ENCODE measurements around the gene HNMT.
"Not testable (repeated sequence)": the region's sequence is repeated elsewhere in the genome, so short reads cannot be mapped to it uniquely, and the experiment has no call there.

Gene HNMT

DNA sequence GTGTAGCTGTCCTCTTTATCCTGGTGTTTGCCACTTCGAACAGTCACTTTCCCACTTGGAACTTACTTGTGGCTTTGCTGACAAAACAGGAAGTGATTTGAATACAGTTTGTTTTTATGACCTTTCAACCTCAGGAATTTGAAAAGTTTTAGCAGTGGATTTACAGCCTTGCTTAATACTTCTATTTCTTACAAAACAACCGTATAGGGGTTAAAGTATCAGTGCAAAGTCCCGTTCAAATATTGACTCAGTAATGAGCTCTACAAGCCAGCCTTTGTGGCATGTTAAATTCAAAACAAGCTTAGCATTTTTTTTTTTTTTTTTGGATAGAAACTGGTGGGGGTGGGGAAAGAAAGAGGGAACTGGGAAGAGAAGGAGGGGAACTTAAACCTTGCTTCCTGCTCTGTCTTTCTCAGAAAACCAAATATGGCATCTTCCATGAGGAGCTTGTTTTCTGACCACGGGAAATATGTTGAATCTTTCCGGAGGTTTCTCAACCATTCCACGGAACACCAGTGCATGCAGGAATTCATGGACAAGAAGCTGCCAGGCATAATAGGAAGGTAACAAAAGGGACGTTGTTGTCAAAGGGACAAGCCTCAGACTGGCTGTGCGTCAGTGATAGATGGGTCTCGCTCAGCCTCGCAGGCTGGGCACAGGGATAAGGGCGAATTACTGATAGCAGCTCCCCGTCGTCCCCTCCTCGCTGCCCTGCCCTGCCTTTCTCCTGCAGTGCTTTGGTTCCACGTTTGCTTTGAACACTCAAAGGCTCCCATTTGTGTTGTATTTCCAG lies at the start of gene HNMT:
Gene HNMT, plus strand, starts transcription at position 408 of the 793 bp plus-strand sequence. Its CDS starts 19 bp downstream, at position 427.
- no peak for DNase-seq

DNA sequence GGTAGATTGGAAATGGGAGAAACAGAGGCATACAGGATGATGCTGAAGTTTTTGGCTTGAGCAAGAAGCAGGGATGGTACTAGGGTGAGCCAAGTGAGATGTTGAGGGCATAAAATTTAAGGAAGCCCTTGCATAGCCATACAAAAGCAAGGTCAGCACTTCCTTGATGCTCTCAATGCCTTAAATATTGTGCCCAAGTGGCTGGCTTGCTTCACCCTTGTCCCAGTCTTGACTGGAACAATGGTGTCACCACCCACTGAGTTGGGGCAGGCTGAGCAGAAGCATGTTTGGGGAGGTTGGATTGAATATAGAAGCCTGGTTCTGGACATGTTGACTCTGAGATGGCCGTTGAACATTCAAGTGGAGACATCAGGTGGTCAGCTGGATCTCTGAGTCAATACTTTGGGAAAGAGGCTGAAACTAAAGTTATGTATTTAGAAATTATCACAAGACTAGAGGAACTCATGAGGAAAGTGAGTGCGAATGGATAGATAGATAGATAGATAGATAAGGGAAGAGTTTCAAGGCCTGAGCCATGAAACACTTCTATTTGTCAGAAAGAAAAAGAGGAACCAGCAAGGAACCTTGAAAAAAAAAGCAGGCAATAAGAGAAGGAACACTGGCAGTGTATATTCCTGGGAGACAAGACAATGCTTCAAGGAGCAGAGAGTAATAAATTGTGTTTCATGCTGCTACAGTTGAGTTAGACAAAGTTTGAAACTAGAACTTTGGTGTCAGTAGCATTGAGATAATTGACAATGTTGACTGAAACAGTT lies 43.0 kb upstream of the HNMT start:
- no peak for DNase-seq

GRCh38 chr2:137922171-137922570 lies 42.1 kb upstream of the HNMT start:
- DNase-seq = not testable (repeated sequence)

DNA sequence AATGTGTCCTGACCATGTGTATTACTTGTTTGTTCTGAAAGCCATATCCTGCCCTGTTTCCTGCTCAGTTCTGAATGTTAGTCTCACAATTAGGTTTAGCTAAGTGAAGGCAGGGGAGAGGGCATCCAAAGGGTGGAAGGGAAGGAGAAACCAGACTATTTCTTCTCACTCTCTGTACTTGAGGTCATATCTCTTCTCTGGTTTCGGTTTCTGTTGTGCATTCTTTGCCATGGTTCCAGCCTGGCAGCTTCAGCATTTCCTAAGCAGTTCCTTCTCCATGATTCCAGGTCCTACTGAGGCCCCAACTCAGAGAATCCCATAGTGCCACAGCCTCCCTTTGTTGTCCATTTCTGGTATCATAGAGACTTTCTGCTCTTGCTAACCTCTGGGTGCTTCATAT lies 40.3 kb upstream of the HNMT start:
- DNase-seq = no peak

DNA sequence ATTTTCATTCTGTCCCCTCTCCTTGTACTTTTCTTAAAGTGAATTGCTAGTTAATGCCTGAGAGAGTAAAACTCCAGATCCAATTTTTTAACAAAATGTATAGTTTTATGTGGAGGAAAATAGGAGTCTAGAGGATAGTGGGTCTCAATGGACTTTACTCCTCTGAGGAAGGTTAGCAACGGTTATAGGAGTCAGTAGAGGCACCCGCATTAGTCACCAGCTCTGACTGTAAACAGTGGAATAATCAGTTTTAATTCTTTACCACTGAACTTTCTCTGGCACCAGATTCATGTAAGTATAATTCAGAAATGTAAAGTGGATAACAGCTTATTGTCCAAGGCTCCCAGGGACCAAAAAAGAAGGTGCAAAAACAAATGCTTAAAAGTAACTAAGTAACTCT lies 38.7 kb upstream of the HNMT start:
- no peak for DNase-seq

- DNase-seq = no peak
Observed at GRCh38 chr2:137927846-137928245, 36.4 kb upstream of the HNMT start.

GRCh38 chr2:137928547-137929518 lies 35.4 kb upstream of the HNMT start:
- no peak for DNase-seq

DNA sequence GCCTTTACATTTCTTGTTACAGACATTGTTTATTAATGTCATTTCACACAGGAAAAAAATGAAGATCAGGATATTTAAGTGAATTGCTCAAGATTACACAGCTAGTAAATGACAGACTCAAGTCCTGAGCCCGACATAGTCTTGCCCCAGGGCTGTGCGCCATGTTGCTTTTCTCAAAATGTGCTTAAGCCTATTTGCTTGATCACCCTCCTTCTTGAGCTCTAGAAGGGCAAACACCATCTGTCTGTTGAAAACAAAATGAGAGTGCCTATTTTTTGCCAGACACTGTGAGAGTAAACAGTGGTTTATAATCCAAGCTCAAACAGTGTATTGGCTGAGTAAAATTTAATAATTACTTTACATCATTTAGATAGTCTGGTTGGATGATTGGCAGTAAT lies 34.8 kb upstream of the HNMT start:
- DNase-seq = peak; percentile 90

- peak; percentile 19 for DNase-seq
Observed at GRCh38 chr2:137930146-137930545, 34.1 kb upstream of the HNMT start.

GRCh38 chr2:137935591-137935990 lies 28.7 kb upstream of the HNMT start:
- DNase-seq = no peak

GRCh38 chr2:137937246-137937645 lies 27.0 kb upstream of the HNMT start:
- no peak for DNase-seq

DNA sequence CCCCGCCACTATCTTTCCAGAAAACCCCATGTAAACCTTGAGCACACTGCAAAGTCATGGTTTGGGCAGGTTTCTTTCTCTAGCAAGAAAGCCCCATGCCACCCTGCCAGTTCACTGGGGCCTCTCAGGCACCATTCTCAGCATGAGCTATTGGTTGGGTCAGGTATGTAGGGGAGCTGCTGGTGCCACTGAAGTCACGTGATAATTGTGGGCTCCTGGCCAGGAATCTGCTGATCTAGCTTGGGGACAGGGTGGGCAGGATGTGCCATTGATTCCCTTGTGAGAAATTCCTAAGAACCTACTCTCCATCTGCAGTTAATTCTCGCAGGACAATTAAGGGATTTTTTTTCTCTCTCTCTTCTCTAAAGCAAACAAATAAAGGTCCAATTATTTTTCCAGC lies 26.5 kb upstream of the HNMT start:
- DNase-seq = no peak

- DNase-seq = no peak
Observed at GRCh38 chr2:137938204-137938603, 26.1 kb upstream of the HNMT start.

DNA sequence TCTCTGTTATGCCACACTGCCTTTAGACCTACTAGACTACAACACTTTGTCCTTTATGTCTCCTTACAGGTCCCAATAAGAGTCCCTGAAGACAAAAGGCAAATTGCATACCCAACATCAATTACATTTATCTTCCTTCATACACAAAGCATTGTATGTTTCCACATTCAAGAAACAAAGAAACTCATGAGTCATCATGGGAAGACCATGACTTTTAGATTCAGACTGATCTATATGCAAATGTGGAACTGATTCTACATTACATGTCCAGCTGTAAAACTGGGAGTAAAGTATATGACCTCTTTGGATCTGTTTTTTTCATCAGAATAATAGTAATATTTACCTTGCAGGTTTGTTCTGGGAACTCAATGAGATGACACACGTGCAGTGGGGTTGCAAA lies 25.2 kb upstream of the HNMT start:
- no peak for DNase-seq

- no peak for DNase-seq
Observed at GRCh38 chr2:137940154-137940553, 24.1 kb upstream of the HNMT start.

- DNase-seq = no peak
Observed at GRCh38 chr2:137942037-137942832, 22.0 kb upstream of the HNMT start.

- no peak for DNase-seq
Observed at GRCh38 chr2:137942833-137943677, 21.2 kb upstream of the HNMT start.

DNA sequence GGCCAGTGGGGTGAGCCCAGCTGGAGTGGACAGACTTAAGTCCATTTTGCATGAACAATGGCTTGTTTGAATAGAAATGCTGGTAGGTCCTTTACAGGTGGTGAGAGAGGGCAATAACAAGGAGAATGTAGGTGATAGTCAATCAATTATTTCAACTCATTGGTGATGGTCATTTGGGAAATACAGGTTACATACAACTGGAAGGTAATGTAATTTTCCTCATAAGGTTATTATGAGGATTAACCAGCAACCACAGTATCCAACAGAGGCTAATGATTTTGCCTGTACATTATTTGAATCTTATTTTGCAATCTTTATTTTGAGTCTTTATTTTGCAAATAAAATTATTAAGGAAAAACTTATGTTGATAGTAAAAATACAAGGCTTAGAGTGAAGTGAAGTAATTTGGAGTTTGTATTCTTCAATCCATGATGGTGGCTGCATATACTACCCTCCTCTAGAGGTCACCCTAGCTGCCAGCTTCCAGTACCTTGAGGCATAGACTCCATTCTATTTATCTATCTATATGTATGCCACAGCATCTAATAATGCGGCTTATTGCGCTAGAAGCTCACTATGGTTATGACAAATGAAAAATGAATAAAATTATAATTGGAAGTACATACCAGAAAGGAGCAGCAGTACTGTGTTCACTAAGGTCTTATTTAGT lies 20.5 kb upstream of the HNMT start:
- DNase-seq = no peak

GRCh38 chr2:137944714-137945113 lies 19.6 kb upstream of the HNMT start:
- DNase-seq = no peak

DNA sequence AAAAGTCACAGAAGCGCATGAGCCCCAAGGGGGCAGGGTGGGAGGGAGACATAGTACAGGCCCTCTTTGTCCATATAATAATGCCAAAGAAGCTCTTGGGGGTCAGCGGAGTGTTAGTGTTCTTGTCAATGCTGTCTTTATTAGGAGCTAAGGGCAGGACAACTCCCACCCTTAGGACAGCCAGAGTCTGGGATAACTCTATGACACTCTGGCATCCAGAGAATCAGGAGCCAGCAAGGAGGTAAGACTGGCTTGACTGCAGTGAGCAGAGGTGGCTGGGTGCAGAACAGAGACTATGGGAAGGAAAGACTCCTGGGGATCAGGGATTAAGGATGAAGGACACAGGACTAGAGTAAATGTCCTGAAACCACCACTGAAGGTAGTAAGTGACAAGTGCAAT lies 19.0 kb upstream of the HNMT start:
- no peak for DNase-seq

- no peak for DNase-seq
Observed at GRCh38 chr2:137946227-137946626, 18.0 kb upstream of the HNMT start.

Data from NCI-H446 treated with DMSO at 0.1 percent for 48 hours (cell line).